Activated CD8-positive, alpha-beta memory T cell treated with anti-CD3 and anti-CD28 coated beads, Interleukin-2, amount 50 U/mL, for 1 hour (primary cell): ENCODE results near the gene HDAC1.

Source experiments
- DNase-seq: peaks from one replicate; pipeline ENCODE4 v3.0.0-alpha.2; 2020; ENCODE audit errors: extremely low read depth

Gene HDAC1

GRCh38 chr1:32373996-32374592, 82.2 kb downstream of the HDAC1 start:
- DNase-seq = no peak

- no peak for DNase-seq
Measured at GRCh38 chr1:32376199-32376598, 84.3 kb downstream of the HDAC1 start.

GRCh38 chr1:32377541-32378220, 85.8 kb downstream of the HDAC1 start:
- no peak for DNase-seq

GRCh38 chr1:32380057-32380456, 88.2 kb downstream of the HDAC1 start:
- DNase-seq = no peak
